Gastroesophageal sphincter (tissue), 4 donors: Measurements from ENCODE around the gene NEDD8. TPM values are rescaled to one million over a fixed set of nuclear protein-coding genes. Genes with fewer than 3 reads are reported as not detected.
A peak's percentile ranks its signal among the peaks of the same experiment; 100 is the strongest.

Experiments
- ATAC-seq: fragments of 150-250 bp; one replicate; pipeline ENCODE4 v1.9.1; 2016; ENCODE audit warnings: mild to moderate bottlenecking, moderate library complexity
- H3K27ac ChIP-seq, 4 donors: fragments of 200-600 bp; sonication (generic) in 3 of 4; 1 replicate in 3 of 4; 2 replicates in 1 of 4; pipeline ENCODE4 v1.5.1; 2016 to 2019
- H3K27me3 ChIP-seq: fragments of 200-600 bp; sonication (generic); one replicate; pipeline ENCODE4 v1.5.1; 2019
- H3K36me3 ChIP-seq, 2 donors: fragments of 200-600 bp; sonication (generic); one replicate each; pipeline ENCODE4 v1.5.1; 2019; ENCODE audit warnings: control low read depth in 1 of 2
- H3K4me1 ChIP-seq, 3 donors: fragments of 200-600 bp; sonication (generic); 1 replicate in 2 of 3; 2 replicates in 1 of 3; pipeline ENCODE4 v1.5.1; 2016 to 2019; ENCODE audit warnings: control low read depth in 2 of 3
- H3K4me3 ChIP-seq, 2 donors: fragments of 200-600 bp; sonication (generic); one replicate each; pipeline ENCODE4 v1.5.1; 2019; ENCODE audit warnings: mild to moderate bottlenecking in 1 of 2, moderate library complexity in 1 of 2
- H3K9me3 ChIP-seq, 3 donors: fragments of 200-600 bp; sonication (generic); one replicate each; pipeline ENCODE4 v1.5.1; 2017 to 2019; ENCODE audit warnings: control low read depth in 2 of 3
- EP300 ChIP-seq: sonication (generic); formaldehyde crosslinking; IDR thresholded peaks from one replicate; pipeline ENCODE4 v1.6.1; 2017; ENCODE audit warnings: antibody characterized with exemption, mild to moderate bottlenecking
- POLR2A ChIP-seq, 2 donors: fragments of 450-650 bp; IDR thresholded peaks; one replicate each; pipeline ENCODE4 v1.6.1; 2017; ENCODE audit warnings: antibody characterized with exemption in 2 of 2, mild to moderate bottlenecking in 2 of 2, moderate library complexity in 1 of 2
- POLR2AphosphoS5 ChIP-seq: sonication (generic); formaldehyde crosslinking; IDR thresholded peaks from one replicate; pipeline ENCODE4 v1.6.1; 2017; ENCODE audit warnings: antibody characterized with exemption
- WGBS, 2 donors: methylation state at CpG; one replicate each; pipeline ENCODE4 v1.1.5; 2018; ENCODE audit warnings: low coverage in 1 of 2; 5-methylcytosine and 5-hydroxymethylcytosine counted together
- total RNA-seq, 4 donors: library from RNA; depleted of rRNA; stranded (reverse); fragments of >200 nt; gene quantifications; one replicate each; pipeline ENCODE4 v1.1.0, GENCODE V29; 2016
- TF ChIP-seq, protein P1 (sequence below), 4 experiments: fragments of 200-600 bp in 2 of 4; fragments of 450-650 bp in 2 of 4; sonication (generic) in 1 of 4; IDR thresholded peaks; one replicate each; pipeline ENCODE4 v1.5.1; 2017 to 2019; ENCODE audit warnings: antibody characterized with exemption in 4 of 4, mild to moderate bottlenecking in 2 of 4, moderate library complexity in 2 of 4

The NEDD8 gene
- total RNA-seq = 100 to 1,000 TPM; 136 to 193 (median 168) TPM

DNA sequence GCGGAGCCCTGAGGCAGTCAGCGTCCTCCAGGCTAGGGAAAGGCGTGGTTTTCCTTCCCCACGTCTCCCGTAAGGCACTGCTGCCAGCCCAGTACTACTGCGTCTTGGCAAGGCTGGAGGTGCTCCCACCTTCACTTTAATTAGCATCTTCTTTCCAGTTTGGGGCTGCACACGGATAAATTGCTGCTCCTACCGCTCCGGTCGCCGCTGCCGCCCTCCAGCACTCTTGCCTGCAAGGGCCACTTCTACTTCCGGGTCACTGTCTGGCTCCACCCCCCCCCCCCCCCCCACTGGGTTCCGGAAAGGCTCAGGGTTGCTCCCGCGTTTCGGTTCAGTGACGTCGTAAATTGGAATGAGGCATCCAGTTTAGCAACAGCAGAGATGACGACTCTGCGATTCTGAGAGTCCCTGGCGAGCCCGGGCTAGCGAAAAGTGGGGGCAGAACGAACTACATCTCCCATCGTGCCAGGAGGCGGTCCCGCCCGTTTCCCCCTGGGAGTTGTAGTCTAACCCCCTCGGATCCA is at the start of gene NEDD8:
Gene NEDD8 (minus strand): TSS at position 247 of the 524 bp plus-strand sequence. CDS start 100 bp downstream, at position 147.
- Histone ChIP-seq H3K4me3 (peak within 1 kb of the TSS; percentile 68 to 72), H3K27me3 (no peaks in the 10 kb centered on the region), H3K27ac (peak within 1 kb of the TSS; percentile 86 to 93 (median 89)), H3K36me3 (peaks cover 0 to 33% of the 10 kb centered on the region in 2 donors), H3K4me1 (peaks cover 4 to 46% (median 23%) of the 10 kb centered on the region in 3 donors), H3K9me3 (no peaks in the 10 kb centered on the region)
- ATAC-seq = peak; percentile 96
- TF ChIP-seq POLR2AphosphoS5 = peak; percentile 76
- peak; percentile 35 to 60 for TF ChIP-seq POLR2A (IDR thresholded peaks at IDR 0.05)
- TF ChIP-seq, protein P1, sequence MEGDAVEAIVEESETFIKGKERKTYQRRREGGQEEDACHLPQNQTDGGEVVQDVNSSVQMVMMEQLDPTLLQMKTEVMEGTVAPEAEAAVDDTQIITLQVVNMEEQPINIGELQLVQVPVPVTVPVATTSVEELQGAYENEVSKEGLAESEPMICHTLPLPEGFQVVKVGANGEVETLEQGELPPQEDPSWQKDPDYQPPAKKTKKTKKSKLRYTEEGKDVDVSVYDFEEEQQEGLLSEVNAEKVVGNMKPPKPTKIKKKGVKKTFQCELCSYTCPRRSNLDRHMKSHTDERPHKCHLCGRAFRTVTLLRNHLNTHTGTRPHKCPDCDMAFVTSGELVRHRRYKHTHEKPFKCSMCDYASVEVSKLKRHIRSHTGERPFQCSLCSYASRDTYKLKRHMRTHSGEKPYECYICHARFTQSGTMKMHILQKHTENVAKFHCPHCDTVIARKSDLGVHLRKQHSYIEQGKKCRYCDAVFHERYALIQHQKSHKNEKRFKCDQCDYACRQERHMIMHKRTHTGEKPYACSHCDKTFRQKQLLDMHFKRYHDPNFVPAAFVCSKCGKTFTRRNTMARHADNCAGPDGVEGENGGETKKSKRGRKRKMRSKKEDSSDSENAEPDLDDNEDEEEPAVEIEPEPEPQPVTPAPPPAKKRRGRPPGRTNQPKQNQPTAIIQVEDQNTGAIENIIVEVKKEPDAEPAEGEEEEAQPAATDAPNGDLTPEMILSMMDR (IDR thresholded peaks at IDR 0.05) = peak in 1 of 4 experiments; percentile 5
- no peak for TF ChIP-seq EP300
- 0% methylated on average over 3 of the region's 30 CpGs; no CpG with 5 or more reads in 1 of the 2 donors for WGBS, 2 donors

DNA sequence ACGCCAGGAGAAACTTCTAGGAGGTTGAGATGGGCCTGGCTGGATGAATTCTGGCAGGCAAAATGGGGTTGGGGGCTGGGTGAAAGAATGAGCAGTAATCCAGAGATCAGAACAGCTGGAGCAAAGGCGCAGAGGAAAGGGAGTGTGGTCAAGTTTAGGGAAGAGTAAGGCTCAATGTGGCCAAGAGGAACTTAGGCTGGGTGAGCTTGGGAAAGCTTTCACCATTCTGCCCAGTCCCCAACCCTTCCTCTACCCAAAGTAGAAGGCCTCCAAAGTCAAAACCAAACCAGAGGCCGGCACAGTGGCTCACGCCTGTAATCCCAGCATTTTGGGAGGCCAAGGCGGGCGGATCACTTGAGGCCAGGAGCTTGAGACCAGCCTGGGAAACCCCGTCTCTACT is 49.5 kb upstream of the NEDD8 start:
- Histone ChIP-seq H3K9me3 (no peaks in the 10 kb centered on the region), H3K4me3 (no peak overlapping the region), H3K4me1 (no peaks in the 10 kb centered on the region), H3K36me3 (no peaks in the 10 kb centered on the region), H3K27me3 (no peaks in the 10 kb centered on the region), H3K27ac (no peak overlapping the region)
- TF ChIP-seq, protein P1 (IDR thresholded peaks at IDR 0.05) = no peak
- no peak for TF ChIP-seq EP300
- no peak for TF ChIP-seq POLR2AphosphoS5
- no peak for TF ChIP-seq POLR2A (IDR thresholded peaks at IDR 0.05)
- no peak for ATAC-seq
- 86 to 96% methylated on average over 4 of the region's 7 CpGs for WGBS, 2 donors

DNA sequence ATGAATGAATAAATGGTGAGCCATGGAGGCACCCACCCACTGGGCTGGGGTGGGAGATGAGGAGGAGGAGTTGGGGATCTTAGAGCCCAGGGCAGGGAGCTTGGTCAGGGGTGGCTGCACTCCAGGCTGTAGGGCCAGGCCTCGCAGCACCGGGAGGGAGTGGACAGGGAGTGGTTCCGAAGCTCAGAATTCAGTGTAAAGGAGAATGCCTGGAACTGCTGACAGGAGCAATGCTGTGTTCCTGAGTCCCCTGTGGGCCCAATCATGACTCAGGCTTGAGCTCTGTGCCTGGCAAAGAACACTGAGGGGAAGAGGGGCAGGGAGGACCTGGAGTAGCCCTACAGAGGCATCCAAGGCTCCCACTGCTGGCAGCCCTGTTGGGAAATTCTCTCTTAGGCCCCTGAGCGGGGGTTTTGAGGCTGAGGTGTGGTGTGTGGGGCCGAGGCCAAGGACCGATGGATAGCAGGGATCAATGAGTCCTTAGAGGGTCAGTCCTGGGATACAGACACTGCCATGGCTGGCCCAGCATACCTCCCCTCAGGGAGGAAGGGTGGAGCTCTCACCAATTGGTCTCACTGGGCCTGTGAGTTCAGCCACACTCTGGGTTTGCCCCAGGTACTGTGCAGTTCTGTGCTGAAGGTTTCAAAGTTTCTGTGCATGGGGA is 48.8 kb upstream of the NEDD8 start:
- ATAC-seq = no peak
- TF ChIP-seq, protein P1 (IDR thresholded peaks at IDR 0.05) = no peak
- TF ChIP-seq EP300 = no peak

DNA sequence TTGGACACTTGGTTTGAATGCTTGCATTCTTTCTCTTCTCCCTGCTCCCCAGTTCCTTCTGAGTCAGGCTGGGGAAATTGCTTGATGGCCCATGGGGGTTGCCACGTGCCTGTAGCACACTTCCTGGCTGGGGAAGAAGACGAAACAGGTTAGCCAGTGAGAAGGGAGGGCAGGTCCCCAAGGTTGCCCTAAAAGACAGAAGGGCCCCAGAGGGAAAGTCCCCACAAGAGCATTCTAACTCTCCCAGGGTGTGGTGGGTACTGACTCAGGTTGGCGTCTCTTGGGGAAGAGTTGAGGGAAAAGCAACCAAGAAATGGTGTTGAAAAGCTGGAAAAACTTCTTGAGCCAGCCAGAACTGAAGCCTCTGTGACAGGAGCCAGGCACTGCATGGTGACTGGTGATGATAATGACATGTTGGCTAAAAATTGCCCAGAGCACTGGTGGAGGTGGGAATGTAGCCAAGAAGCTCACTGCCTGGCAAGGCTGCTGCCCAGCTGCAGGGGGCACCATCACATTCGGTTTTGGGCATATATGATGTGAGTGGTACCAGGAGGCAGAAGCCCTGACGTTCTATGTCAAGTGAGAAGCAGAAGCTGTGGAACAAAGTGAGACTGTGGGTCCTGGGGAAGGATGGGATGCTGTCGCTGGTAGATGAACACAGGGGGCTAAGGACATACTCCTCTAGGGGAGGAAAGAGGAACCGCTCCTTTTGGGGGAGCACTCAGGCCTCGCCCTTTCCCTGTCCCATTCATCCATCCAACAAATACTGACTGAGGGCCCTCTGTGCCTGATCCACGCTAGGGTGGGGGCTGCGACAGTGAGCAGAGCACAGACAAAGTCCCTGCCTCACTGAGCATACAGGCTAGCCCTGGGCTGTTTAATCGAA is 47.4 kb upstream of the NEDD8 start:
- ATAC-seq = no peak
- no peaks in the 10 kb centered on the region for H3K9me3 ChIP-seq
- WGBS, 2 donors = 59 to 87% methylated on average over 5 to 6 of the region's 11 CpGs
- no peaks in the 10 kb centered on the region for H3K27me3 ChIP-seq
- H3K4me1 ChIP-seq = no peaks in the 10 kb centered on the region
- H3K36me3 ChIP-seq = no peaks in the 10 kb centered on the region
- no peak overlapping the region for H3K27ac ChIP-seq
- no peak for TF ChIP-seq POLR2A (IDR thresholded peaks at IDR 0.05)
- no peak for TF ChIP-seq POLR2AphosphoS5
- TF ChIP-seq EP300 = no peak
- TF ChIP-seq, protein P1 (IDR thresholded peaks at IDR 0.05) = no peak
- H3K4me3 ChIP-seq = no peak overlapping the region

More for the DNA sequence above, 48.8 kb upstream of the NEDD8 start:
- WGBS, 2 donors = 82 to 100% methylated on average over 1 to 3 of the region's 6 CpGs
- no peak overlapping the region for H3K27ac ChIP-seq
- no peaks in the 10 kb centered on the region for H3K36me3 ChIP-seq
- H3K9me3 ChIP-seq = no peaks in the 10 kb centered on the region
- no peaks in the 10 kb centered on the region for H3K27me3 ChIP-seq
- H3K4me3 ChIP-seq = no peak overlapping the region
- no peaks in the 10 kb centered on the region for H3K4me1 ChIP-seq
